Measurements from ENCODE around the gene CLEC4G. TPM values are rescaled to one million over a fixed set of nuclear protein-coding genes. Genes with fewer than 3 reads are reported as not detected.
A peak's percentile ranks its signal among the peaks of the same experiment; 100 is the strongest.

The CLEC4G gene
- total and polyA plus RNA-seq, 2 of the 13 experiments (the other 11 are each of a cell fraction or from before 2014, with no cell fraction given), result not detected

- TF ChIP-seq RAD21 (CRISPR knock-in tag; IDR thresholded peaks at IDR 0.05) (peak; percentile 99), MED8 (CRISPR knock-in tag; IDR thresholded peaks at IDR 0.05; ENCODE audit: insufficient replicate concordance) (peak; percentile 19), JUN (CRISPR knock-in tag; IDR thresholded peaks at IDR 0.05) (0 out of 2 replicates have a peak, but pooled peaks have one; percentile 30), CBX2 (IDR thresholded peaks at IDR 0.05; ENCODE audit: low read depth, low read length) (no peak), CBX2 (CRISPR knock-in tag; IDR thresholded peaks at IDR 0.05; ENCODE audit: low read depth) (0 out of 2 replicates have a peak, but pooled peaks have one; percentile 51), ZGPAT (CRISPR knock-in tag; IDR thresholded peaks at IDR 0.05) (peak; percentile 66; the same call in 1 of the 2 replicates), ZBTB26 (CRISPR knock-in tag; IDR thresholded peaks at IDR 0.05; ENCODE audit: borderline replicate concordance) (0 out of 2 replicates have a peak, but pooled peaks have one; percentile 6), ZNF33B (CRISPR knock-in tag; IDR thresholded peaks at IDR 0.05) (0 out of 2 replicates have a peak, but pooled peaks have one; percentile 48), ZNF704 (CRISPR knock-in tag; IDR thresholded peaks at IDR 0.05; ENCODE audit: borderline replicate concordance) (peak; percentile 68; the same call in 1 of the 2 replicates), KLF6 (CRISPR knock-in tag; IDR thresholded peaks at IDR 0.05) (0 out of 2 replicates have a peak, but pooled peaks have one; percentile 27)
These were observed 51.1 kb downstream of the CLEC4G start, which contains the start of gene TRAPPC5 (continued) for GRCh38 chr19:7680606-7681339.
